Left renal pelvis (tissue), 4 donors: ENCODE results near the gene G6PC1. TPM values are rescaled to one million over a fixed set of nuclear protein-coding genes. Genes with fewer than 3 reads are reported as not detected.
"Not testable (repeated sequence)": the region's sequence is repeated elsewhere in the genome, so short reads cannot be mapped to it uniquely, and the experiment has no call there.

Experiments used
- DNase-seq, 4 donors: peaks; one replicate each; pipeline ENCODE4 v3.0.0-alpha.2; 2013; ENCODE audit warnings: low read depth in 4 of 4, low spot score in 3 of 4
- polyA plus RNA-seq, 4 donors: library from polyadenylated mRNA; unstranded; fragments of 120-200 nt; gene quantifications; one replicate each; pipeline ENCODE4 v1.2.1, GENCODE V29; 2013; ENCODE audit not compliant: insufficient read length in 4 of 4

Gene G6PC1
- 1 to 10 TPM in 3 of 4 donors, under 1 TPM in 1; 0.52 to 6.1 (median 4.0) TPM for polyA plus RNA-seq

GRCh38 chr17:42900460-42901331 is at the start of gene G6PC1:
Gene G6PC1 (plus strand): TSS chr17:42900799. CDS start chr17:42900877, 78 bp downstream.
- no peak for DNase-seq

- no peak for DNase-seq
Measured at GRCh38 chr17:42850954-42851353, 49.6 kb upstream of the G6PC1 start, which contains the start of gene AOC3. Gene AOC3 (plus strand): TSS chr17:42851199. CDS start chr17:42851344, 145 bp downstream.

GRCh38 chr17:42851371-42852240 is 49.0 kb upstream of the G6PC1 start:
- not testable (repeated sequence) for DNase-seq

- no peak for DNase-seq
Measured at GRCh38 chr17:42852351-42852750, 48.2 kb upstream of the G6PC1 start.

GRCh38 chr17:42853004-42853403 is 47.6 kb upstream of the G6PC1 start:
- no peak for DNase-seq

GRCh38 chr17:42853597-42853967 is 47.0 kb upstream of the G6PC1 start:
- DNase-seq: no peak

GRCh38 chr17:42853968-42854790 is 46.4 kb upstream of the G6PC1 start:
- no peak for DNase-seq

GRCh38 chr17:42855048-42855596 is 45.5 kb upstream of the G6PC1 start:
- DNase-seq: no peak

DNA sequence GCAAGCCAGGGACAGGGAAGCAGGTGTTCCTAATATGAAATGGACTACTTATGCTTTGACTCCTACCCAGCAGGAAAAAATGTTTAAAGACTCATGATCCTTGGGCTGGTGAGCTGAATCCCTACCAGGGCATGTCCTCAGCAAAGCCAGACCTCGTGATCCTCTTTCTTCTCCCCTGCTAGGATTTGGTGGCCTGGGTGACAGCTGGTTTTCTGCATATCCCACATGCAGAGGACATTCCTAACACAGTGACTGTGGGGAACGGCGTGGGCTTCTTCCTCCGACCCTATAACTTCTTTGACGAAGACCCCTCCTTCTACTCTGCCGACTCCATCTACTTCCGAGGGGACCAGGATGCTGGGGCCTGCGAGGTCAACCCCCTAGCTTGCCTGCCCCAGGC is 44.5 kb upstream of the G6PC1 start:
- DNase-seq: not testable (repeated sequence)

DNA sequence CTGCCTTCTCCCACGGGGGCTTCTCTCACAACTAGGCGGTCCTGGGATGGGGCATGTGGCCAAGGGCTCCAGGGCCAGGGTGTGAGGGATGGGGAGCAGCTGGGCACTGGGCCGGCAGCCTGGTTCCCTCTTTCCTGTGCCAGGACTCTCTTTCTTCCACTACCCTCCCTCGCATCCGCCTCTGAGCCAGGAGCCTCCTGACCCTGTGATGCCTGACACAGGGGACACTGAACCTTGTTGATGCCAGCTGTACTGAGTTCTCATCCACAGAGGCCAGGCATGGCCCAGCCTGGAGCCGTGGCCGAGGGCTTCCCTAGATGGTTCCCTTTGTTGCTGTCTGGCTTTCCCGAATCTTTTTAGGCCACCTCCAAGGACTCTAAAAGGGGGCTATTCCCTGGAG is 44.1 kb upstream of the G6PC1 start:
- DNase-seq: not testable (repeated sequence)

GRCh38 chr17:42857389-42857788 is 43.2 kb upstream of the G6PC1 start:
- no peak for DNase-seq

GRCh38 chr17:42865638-42866094 is 34.9 kb upstream of the G6PC1 start:
- no peak for DNase-seq

DNA sequence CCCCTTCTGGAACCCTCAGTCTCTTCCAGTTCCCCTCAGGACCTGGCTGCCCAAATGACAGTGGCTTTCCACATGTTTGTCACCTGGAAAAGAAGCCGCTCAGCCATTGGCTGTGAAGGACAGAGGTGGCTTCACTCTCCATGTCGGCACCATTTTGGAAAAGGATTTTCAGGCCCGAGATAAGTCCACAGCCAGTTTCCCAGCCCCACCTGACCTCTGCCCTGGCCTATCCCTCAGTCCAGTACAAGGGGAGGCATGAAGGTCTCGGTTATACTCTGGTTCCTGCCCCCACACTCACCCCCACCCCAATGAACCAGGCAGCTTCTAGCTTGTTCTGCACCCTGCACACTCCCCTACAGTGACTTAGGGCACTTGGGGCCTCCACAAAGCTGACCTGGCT is 34.4 kb upstream of the G6PC1 start:
- DNase-seq: no peak

DNA sequence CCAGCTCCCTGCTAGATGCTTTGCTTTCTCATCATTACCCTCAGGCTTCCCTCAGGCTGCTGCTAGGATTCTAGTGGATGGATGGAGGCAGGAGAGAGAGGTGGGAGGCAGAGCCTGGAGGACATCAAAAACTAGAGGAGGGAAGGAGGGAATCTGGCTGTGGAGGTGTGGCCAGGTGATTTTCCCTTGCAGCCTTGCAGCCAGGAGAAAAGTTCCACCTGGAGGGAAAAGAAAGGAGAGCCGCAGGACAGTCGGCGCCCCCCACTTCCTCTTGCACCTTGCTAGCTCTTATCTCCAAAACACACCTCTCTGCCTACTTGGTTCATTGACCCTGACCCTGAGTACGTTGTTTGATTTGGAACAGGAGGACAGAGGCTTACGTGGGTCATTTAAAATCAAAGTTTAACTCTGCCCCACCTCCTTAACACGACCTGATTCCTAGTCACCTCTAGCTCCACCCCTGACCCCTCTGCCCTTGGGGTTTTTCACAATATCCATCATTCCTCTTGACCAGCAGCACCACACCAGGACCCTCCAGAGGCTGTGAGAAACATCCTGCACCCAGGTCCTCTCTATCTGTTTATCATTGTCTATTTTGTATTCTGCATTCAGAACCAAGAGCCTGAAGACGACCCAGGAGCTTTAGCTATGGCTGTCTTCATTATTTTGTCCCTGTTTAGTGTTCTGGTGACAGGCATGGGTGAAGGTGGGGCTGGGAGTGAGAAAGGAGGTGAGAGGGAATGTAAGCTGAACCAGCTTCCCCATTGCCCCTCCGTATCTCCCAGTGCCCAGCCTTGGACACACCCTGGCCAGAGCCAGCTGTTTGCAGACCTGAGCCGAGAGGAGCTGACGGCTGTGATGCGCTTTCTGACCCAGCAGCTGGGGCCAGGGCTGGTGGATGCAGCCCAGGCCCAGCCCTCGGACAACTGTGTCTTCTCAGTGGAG is 33.7 kb upstream of the G6PC1 start:
- DNase-seq: no peak

- DNase-seq: not testable (repeated sequence)
Measured at GRCh38 chr17:42867694-42868261, 32.8 kb upstream of the G6PC1 start.

DNA sequence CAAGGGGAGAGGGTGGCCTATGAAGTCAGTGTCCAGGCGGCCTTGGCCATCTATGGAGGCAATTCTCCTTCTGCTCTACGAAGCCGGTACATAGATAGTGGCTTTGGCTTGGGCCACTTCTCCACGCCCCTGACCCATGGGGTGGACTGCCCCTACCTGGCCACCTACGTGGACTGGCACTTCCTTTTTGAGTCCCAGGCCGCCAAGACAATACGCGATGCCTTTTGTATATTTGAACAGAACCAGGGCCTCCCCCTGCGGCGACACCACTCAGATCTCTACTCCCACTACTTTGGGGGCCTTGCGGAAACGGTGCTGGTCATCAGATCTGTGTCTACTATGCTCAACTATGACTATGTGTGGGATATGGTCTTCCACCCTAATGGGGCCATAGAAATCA is 32.3 kb upstream of the G6PC1 start:
- DNase-seq: no peak

DNA sequence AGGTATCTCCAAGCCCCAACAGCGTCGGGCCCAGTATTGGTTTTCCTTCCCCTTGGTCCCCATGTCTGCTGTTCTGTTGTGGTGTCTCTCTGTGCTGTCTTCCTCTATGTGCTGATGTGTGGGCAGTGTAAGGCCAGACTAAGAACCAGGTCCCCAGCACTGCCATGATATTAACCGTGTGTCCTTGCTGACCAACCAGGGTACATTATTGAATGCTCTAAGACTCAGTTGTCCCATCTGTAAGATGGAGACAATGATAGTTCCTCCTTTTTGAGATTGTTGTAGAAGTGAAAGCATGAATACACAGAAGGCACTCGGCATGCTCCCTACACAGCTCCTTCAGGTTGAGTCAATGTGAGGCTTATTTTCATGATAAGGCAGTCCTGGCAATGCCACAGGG is 29.0 kb upstream of the G6PC1 start:
- DNase-seq: no peak

DNA sequence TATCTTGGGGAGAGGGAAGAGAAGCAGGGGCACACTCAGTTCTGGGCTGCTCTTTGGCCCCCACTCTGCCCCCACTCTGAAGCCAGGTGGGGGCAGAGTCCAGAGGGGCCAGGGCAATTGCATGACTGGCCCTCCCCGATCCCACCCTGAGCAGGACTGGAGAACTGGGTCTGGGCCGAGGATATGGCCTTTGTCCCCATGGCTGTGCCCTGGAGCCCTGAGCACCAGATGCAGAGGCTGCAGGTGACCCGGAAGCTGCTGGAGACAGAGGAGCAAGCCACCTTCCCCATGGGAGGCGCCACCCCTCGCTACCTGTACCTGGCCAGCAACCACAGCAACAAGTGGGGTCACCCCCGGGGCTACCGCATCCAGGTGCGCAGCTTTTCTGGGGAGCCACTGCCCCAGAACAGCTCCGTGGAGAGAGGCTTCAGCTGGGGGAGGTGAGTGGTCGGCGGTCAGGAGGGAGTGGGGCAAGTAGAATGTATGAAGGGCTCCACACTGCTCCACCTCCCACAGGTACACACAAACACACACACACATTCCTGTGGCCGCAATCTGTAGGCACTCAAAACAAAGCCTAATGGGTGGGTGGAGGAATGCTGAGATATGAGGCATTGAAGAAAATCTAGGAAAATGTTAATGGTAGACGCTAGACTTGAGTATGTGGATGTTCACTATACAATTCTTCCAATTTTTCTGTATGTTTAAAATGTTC is 28.2 kb upstream of the G6PC1 start:
- no peak for DNase-seq
